Astrocyte (in vitro differentiated cells and primary cell): ENCODE measurements around the gene CNPY2.

Source experiments
- CTCF ChIP-seq: IDR thresholded peaks from 2 replicates; pipeline ENCODE4 v1.5.1; 2011; ENCODE audit warnings: low read depth, mild to moderate bottlenecking, inconsistent platforms, low read length, moderate library complexity; ENCODE audit not compliant: insufficient read depth
- EZH2 ChIP-seq: IDR thresholded peaks from 2 replicates; pipeline ENCODE4 v1.6.1; 2012; ENCODE audit warnings: mild to moderate bottlenecking, low read length, inconsistent platforms; ENCODE audit not compliant: insufficient read depth

GRCh38 chr12:56261503-56262232 lies 54.1 kb downstream of the CNPY2 start:
- TF ChIP-seq CTCF (no peak), EZH2 (no peak)
